H1 (cell line): ENCODE data around the gene PFN3. TPM values are rescaled to one million over a fixed set of nuclear protein-coding genes. Genes with fewer than 3 reads are reported as not detected.

Experiments used
- CTCF ChIA-PET: fragments of 300-600 bp; sonication (Branson Sonifier 250); formaldehyde crosslinking; loops from one replicate; lab custom pipeline; 2021; ENCODE audit not compliant: partially characterized antibody; lab: Charles Lee
- POLR2A ChIA-PET: fragments of 300-600 bp; sonication (Branson Sonifier 250); formaldehyde crosslinking; loops from one replicate; lab custom pipeline; 2021; ENCODE audit warnings: inconsistent platforms; ENCODE audit not compliant: partially characterized antibody; lab: Charles Lee
- DNase-seq, 2 experiments: peaks; one replicate each; pipeline versions ENCODE4 v3.0.0 to v3.0.0-alpha.2; 2010 to 2022; ENCODE audit warnings: low spot score in 2 of 2, low read depth in 1 of 2, mixed read lengths in 1 of 2
- FAIRE-seq: peaks from 2 replicates; lab custom pipeline; 2011; peaks lifted over from hg19 to GRCh38; lab: Jason Lieb, UNC
- H2AFZ ChIP-seq: 2 replicates; pipeline ENCODE4 v1.8.1; 2012; ENCODE audit warnings: low read length, inconsistent platforms
- H2AK5ac ChIP-seq: 2 replicates; pipeline ENCODE4 v1.6.1; 2013; ENCODE audit warnings: low read depth, low read length
- H2BK120ac ChIP-seq: replicated peaks from 2 replicates; pipeline ENCODE3; 2013; ENCODE audit warnings: low read depth, low read length, inconsistent platforms
- H2BK12ac ChIP-seq: 2 replicates; pipeline ENCODE4 v1.6.1; 2013; ENCODE audit warnings: low read depth, low read length
- H2BK15ac ChIP-seq: 2 replicates; pipeline ENCODE4 v1.6.1; 2013; ENCODE audit warnings: low read length
- H2BK20ac ChIP-seq: 2 replicates; pipeline ENCODE4 v1.6.1; 2013; ENCODE audit warnings: low read length
- H2BK5ac ChIP-seq: 2 replicates; pipeline ENCODE4 v1.6.1; 2013; ENCODE audit warnings: low read depth, low read length
- H3K14ac ChIP-seq: 2 replicates; pipeline ENCODE4 v1.6.1; 2013; ENCODE audit warnings: inconsistent platforms; ENCODE audit not compliant: insufficient read length
- H3K18ac ChIP-seq: 2 replicates; pipeline ENCODE4 v1.6.1; 2013; ENCODE audit warnings: low read length; ENCODE audit errors: extremely low read depth
- H3K23ac ChIP-seq: 2 replicates; pipeline ENCODE4 v1.6.1; 2013; ENCODE audit warnings: inconsistent platforms; ENCODE audit not compliant: insufficient read length
- H3K23me2 ChIP-seq: 2 replicates; pipeline ENCODE4 v1.6.1; 2013; ENCODE audit warnings: low read depth, low read length
- H3K27ac ChIP-seq: 2 replicates; pipeline ENCODE4 v1.6.1; 2011; ENCODE audit warnings: low read depth, low read length, inconsistent platforms
- H3K27me3 ChIP-seq, 4 experiments: replicated peaks in 1 of 4; 1 replicate in 1 of 4; 2 replicates in 3 of 4; pipeline versions ENCODE4 v1.6.1 to v1.8.1; 2011 to 2013; ENCODE audit warnings: low read length in 3 of 4, mild to moderate bottlenecking in 3 of 4, inconsistent platforms in 2 of 4, mixed read lengths in 2 of 4, moderate library complexity in 1 of 4; ENCODE audit not compliant: control insufficient read depth in 3 of 4, insufficient read depth in 3 of 4; ENCODE audit errors: extremely low read depth in 1 of 4
- H3K36me3 ChIP-seq, 4 experiments: 2 replicates each; pipeline versions ENCODE4 v1.6.1 to v1.8.1; 2011 to 2013; ENCODE audit warnings: mild to moderate bottlenecking in 4 of 4, low read length in 3 of 4, moderate library complexity in 2 of 4, control low read depth in 1 of 4, inconsistent platforms in 1 of 4; ENCODE audit not compliant: insufficient read depth in 4 of 4, control insufficient read depth in 2 of 4
- H3K4ac ChIP-seq: replicated peaks from 2 replicates; pipeline ENCODE3; 2013; ENCODE audit warnings: low read length, low read depth, mixed read lengths, inconsistent platforms; ENCODE audit not compliant: insufficient read length
- H3K4me1 ChIP-seq, 4 experiments: replicated peaks in 1 of 4; 1 replicate in 1 of 4; 2 replicates in 3 of 4; pipeline versions ENCODE4 v1.6.1 to v1.8.1; 2011 to 2013; ENCODE audit warnings: low read length in 3 of 4, inconsistent platforms in 2 of 4, mixed read lengths in 1 of 4; ENCODE audit not compliant: insufficient read depth in 4 of 4, control insufficient read depth in 3 of 4
- H3K4me2 ChIP-seq, 2 experiments: 2 replicates each; pipeline versions ENCODE4 v1.6.1 to v1.8.1; 2011 to 2013; ENCODE audit warnings: low read depth in 2 of 2, low read length in 2 of 2, control low read depth in 1 of 2, inconsistent platforms in 1 of 2, mild to moderate bottlenecking in 1 of 2; ENCODE audit not compliant: insufficient read depth in 1 of 2
- H3K4me3 ChIP-seq, 4 experiments: fragments of 200-600, 300-600 bp in 1 of 4; sonication (generic), shearing (Covaris generic), sonication (Bioruptor Twin) in 1 of 4; 2 replicates each; pipeline versions ENCODE4 v1.5.1 to v1.8.1; 2011 to 2016; ENCODE audit warnings: low read length in 4 of 4, low read depth in 3 of 4, control low read depth in 2 of 4, inconsistent platforms in 2 of 4, mild to moderate bottlenecking in 2 of 4, mixed read lengths in 1 of 4, moderate library complexity in 1 of 4; ENCODE audit not compliant: insufficient read depth in 2 of 4; ENCODE audit errors: extremely low read depth in 1 of 4
- H3K56ac ChIP-seq: replicated peaks from 2 replicates; pipeline ENCODE3; 2013; ENCODE audit warnings: low read depth, mild to moderate bottlenecking, mixed read lengths, low read length, inconsistent platforms; ENCODE audit not compliant: insufficient read length
- H3K79me1 ChIP-seq: 2 replicates; pipeline ENCODE4 v1.6.1; 2013; ENCODE audit warnings: low read depth, low read length, control low read depth
- H3K79me2 ChIP-seq, 2 experiments: 2 replicates each; pipeline versions ENCODE4 v1.6.1 to v1.8.1; 2012 to 2013; ENCODE audit warnings: low read length in 2 of 2, mild to moderate bottlenecking in 2 of 2, inconsistent platforms in 1 of 2; ENCODE audit not compliant: insufficient read depth in 2 of 2, control insufficient read depth in 1 of 2
- H3K9ac ChIP-seq, 4 experiments: replicated peaks in 1 of 4; 1 replicate in 1 of 4; 2 replicates in 3 of 4; pipeline versions ENCODE4 v1.6.1 to v1.8.1; 2011 to 2013; ENCODE audit warnings: low read depth in 3 of 4, low read length in 3 of 4, control low read depth in 2 of 4, mild to moderate bottlenecking in 2 of 4, moderate library complexity in 2 of 4, inconsistent platforms in 1 of 4; ENCODE audit errors: extremely low read depth in 1 of 4
- H3K9me3 ChIP-seq, 2 experiments: 2 replicates each; pipeline versions ENCODE4 v1.6.1 to v1.8.1; 2012 to 2013; ENCODE audit warnings: mild to moderate bottlenecking in 2 of 2, moderate library complexity in 2 of 2, control low read depth in 1 of 2, inconsistent platforms in 1 of 2, low read depth in 1 of 2, low read length in 1 of 2, mixed read lengths in 1 of 2; ENCODE audit not compliant: insufficient read depth in 2 of 2
- H4K20me1 ChIP-seq, 2 experiments: replicated peaks in 1 of 2; 2 replicates each; pipeline versions ENCODE3 to v1.8.1; 2011 to 2013; ENCODE audit warnings: inconsistent platforms in 2 of 2, low read length in 2 of 2, mild to moderate bottlenecking in 1 of 2; ENCODE audit not compliant: insufficient read depth in 2 of 2, control insufficient read depth in 1 of 2
- H4K5ac ChIP-seq: 2 replicates; pipeline ENCODE4 v1.6.1; 2013; ENCODE audit warnings: low read length, low read depth, mixed read lengths, inconsistent platforms; ENCODE audit not compliant: insufficient read length
- H4K8ac ChIP-seq: 2 replicates; pipeline ENCODE4 v1.8.0; 2013; ENCODE audit warnings: mild to moderate bottlenecking, moderate library complexity, low read length, inconsistent platforms; ENCODE audit not compliant: insufficient read depth; ENCODE audit errors: extremely low read depth
- H4K91ac ChIP-seq: replicated peaks from 2 replicates; pipeline ENCODE3; 2013; ENCODE audit warnings: low read length, mixed read lengths, inconsistent platforms; ENCODE audit not compliant: insufficient read length
- HDAC2 ChIP-seq, 2 experiments: fragments of 300-600 bp in 1 of 2; sonication (generic) in 1 of 2; IDR thresholded peaks; 2 replicates each; pipeline ENCODE4 v1.6.1; 2011 to 2012; ENCODE audit warnings: low read depth in 2 of 2, low read length in 2 of 2, mild to moderate bottlenecking in 2 of 2, moderate library complexity in 2 of 2, borderline replicate concordance in 1 of 2, inconsistent platforms in 1 of 2
- SIRT6 ChIP-seq: IDR thresholded peaks from one replicate; pipeline ENCODE4 v1.7.1; 2012; ENCODE audit warnings: low read length, inconsistent platforms
- SUZ12 ChIP-seq: fragments of 200-600 bp; sonication (generic); IDR thresholded peaks from 2 replicates; pipeline ENCODE4 v1.6.1; 2012; ENCODE audit warnings: mild to moderate bottlenecking, inconsistent platforms, low read length, moderate library complexity, mixed read lengths
- WGBS, 2 experiments: shearing (Covaris generic) in 1 of 2; methylation state at CpG; one replicate each; pipeline versions ENCODE4 v1.1.6 to v1.1.7; 2013 to 2015; ENCODE audit warnings: low lambda C conversion rate in 2 of 2, mixed read lengths in 2 of 2, inconsistent platforms in 1 of 2, low coverage in 1 of 2, missing lambda C conversion rate in 1 of 2; ENCODE audit not compliant: insufficient replicate concordance in 2 of 2, insufficient coverage in 1 of 2, insufficient read length in 1 of 2; ENCODE audit errors: extremely low coverage in 1 of 2, missing lambda C conversion rate in 1 of 2; 5-methylcytosine and 5-hydroxymethylcytosine counted together
- polyA plus RNA-seq, 7 experiments: library from polyadenylated mRNA; depleted of rRNA in 3 of 7; stranded (reverse) in 5 of 7; unstranded in 2 of 7; fragments of >200 nt in 5 of 7; fragments of 200-250 nt in 2 of 7; gene quantifications; 1 replicate in 5 of 7; 2 replicates in 1 of 7; 4 replicates in 1 of 7; pipeline versions ENCODE4 v1.2.1 to v1.2.3, GENCODE V29; 2011 to 2013; ENCODE audit warnings: missing spikeins in 2 of 7, mixed read lengths in 2 of 7
- total RNA-seq: library from RNA; stranded (reverse); fragmentation: NEBNext Ultra II Directional; extraction: Animal tissue kit (Norgen Biotek cat#: 25700); gene quantifications from 2 replicates; pipeline ENCODE4 v1.2.1, GENCODE V29; 2021

The PFN3 gene
- total and polyA plus RNA-seq, 2 of the 8 experiments (the other 6 are each of a cell fraction or from before 2014, with no cell fraction given): not detected

GRCh38 chr5:177396078-177396477 is 4.4 kb downstream of the PFN3 start:
- H2BK12ac ChIP-seq: no peak overlapping the region
- no peaks in the 10 kb centered on the region; a peak in 1 of 7 replicates for H3K4me1 ChIP-seq
- no peak overlapping the region for H3K4me3 ChIP-seq
- H3K27me3 ChIP-seq: peaks cover 0 to 9% (median 3%) of the 10 kb centered on the region in 4 experiments; a peak in 5 of 7 replicates
- ChIA-PET CTCF (interaction anchor here (7.7 to 18.7 kb wide), 3 partner anchors 7 to 51 kb away, joined by 164 to 430 read pairs (median 363); partner anchors contain the start of genes PFN3 and PRR7), POLR2A (interaction anchor here (0.8 kb wide), 1 partner anchor 25 kb away, joined by 3 read pairs; no protein-coding TSS in a partner anchor)
- WGBS, 2 experiments: 78% methylated on average over 8 of the region's 8 CpGs; no CpG with 5 or more reads in 1 of the 2 experiments
- no peak overlapping the region for H3K9ac ChIP-seq
- no peak overlapping the region for H2BK5ac ChIP-seq
- FAIRE-seq: no peak
- no peaks in the 10 kb centered on the region for H4K20me1 ChIP-seq
- no peak overlapping the region for H3K56ac ChIP-seq
- no peak for DNase-seq
- H3K23me2 ChIP-seq: no peaks in the 10 kb centered on the region
- peak overlapping the region; percentile 33 for H3K4ac ChIP-seq
- no peak overlapping the region for H3K4me2 ChIP-seq
- no peak overlapping the region for H4K5ac ChIP-seq
- H3K79me2 ChIP-seq: no peaks in the 10 kb centered on the region
- no peak overlapping the region for H3K14ac ChIP-seq
- no peaks in the 10 kb centered on the region for H3K36me3 ChIP-seq
- no peak overlapping the region for H3K27ac ChIP-seq
- H3K79me1 ChIP-seq: no peaks in the 10 kb centered on the region
- H3K23ac ChIP-seq: no peak overlapping the region
- H2AFZ ChIP-seq: no peak overlapping the region
- no peaks in the 10 kb centered on the region for H3K9me3 ChIP-seq
- TF ChIP-seq SUZ12: no peak
- no peak for TF ChIP-seq HDAC2 (IDR thresholded peaks at IDR 0.05; ENCODE audit: borderline replicate concordance in 1 of 2, low read depth in 2 of 2, low read length in 2 of 2)
- TF ChIP-seq SIRT6: no peak
- TF ChIP-seq, all 59 proteins: peak for 0
- H4K91ac ChIP-seq: no peak overlapping the region
- H2BK20ac ChIP-seq: no peak overlapping the region
- no peak overlapping the region for H2BK120ac ChIP-seq
- no peak overlapping the region for H2BK15ac ChIP-seq
- no peak overlapping the region for H4K8ac ChIP-seq
- H3K18ac ChIP-seq: no peak overlapping the region
- H2AK5ac ChIP-seq: no peak overlapping the region; the same call in 1 of the 2 replicates
